ENCODE data around the gene SH2D4B.

Gene SH2D4B

GRCh38 chr10:80658068-80658467 lies 120.4 kb downstream of the SH2D4B start:
- no peak for ATAC-seq
- TF ChIP-seq TSHZ2 (CRISPR knock-in tag; IDR thresholded peaks at IDR 0.05): no peak
- TF ChIP-seq ZC3H10 (CRISPR knock-in tag; IDR thresholded peaks at IDR 0.05): no peak
- no peak for TF ChIP-seq TOX (CRISPR knock-in tag; IDR thresholded peaks at IDR 0.05; ENCODE audit: borderline replicate concordance)
- TF ChIP-seq BACH2 (CRISPR knock-in tag; IDR thresholded peaks at IDR 0.05; ENCODE audit: borderline replicate concordance): no peak
- TF ChIP-seq OSR1 (CRISPR knock-in tag; IDR thresholded peaks at IDR 0.05): no peak
- TF ChIP-seq PPARA (CRISPR knock-in tag; IDR thresholded peaks at IDR 0.05; ENCODE audit: borderline replicate concordance): no peak

GRCh38 chr10:80659289-80659688 lies 121.6 kb downstream of the SH2D4B start:
- ATAC-seq: no peak
- TF ChIP-seq ZC3H10 (CRISPR knock-in tag; IDR thresholded peaks at IDR 0.05) (no peak), ZFP3 (CRISPR knock-in tag; IDR thresholded peaks at IDR 0.05) (no peak), OSR1 (CRISPR knock-in tag; IDR thresholded peaks at IDR 0.05) (no peak), RARB (CRISPR knock-in tag; IDR thresholded peaks at IDR 0.05) (no peak), ZNF8 (CRISPR knock-in tag; IDR thresholded peaks at IDR 0.05) (no peak), ZFP30 (CRISPR knock-in tag; IDR thresholded peaks at IDR 0.05) (no peak), BACH2 (CRISPR knock-in tag; IDR thresholded peaks at IDR 0.05; ENCODE audit: borderline replicate concordance) (no peak), TSHZ2 (CRISPR knock-in tag; IDR thresholded peaks at IDR 0.05) (no peak)

GRCh38 chr10:80660266-80660665 lies 122.6 kb downstream of the SH2D4B start:
- ATAC-seq: no peak
- no peak for TF ChIP-seq ZNF8 (CRISPR knock-in tag; IDR thresholded peaks at IDR 0.05)
- no peak for TF ChIP-seq CREB5 (CRISPR knock-in tag; IDR thresholded peaks at IDR 0.05; ENCODE audit: low read depth)
- TF ChIP-seq ZNF70 (CRISPR knock-in tag; IDR thresholded peaks at IDR 0.05): no peak
- no peak for TF ChIP-seq ISL1 (CRISPR knock-in tag; IDR thresholded peaks at IDR 0.05)
- TF ChIP-seq RARB (CRISPR knock-in tag; IDR thresholded peaks at IDR 0.05): no peak
- no peak for TF ChIP-seq ARNTL (CRISPR knock-in tag; IDR thresholded peaks at IDR 0.05; ENCODE audit: borderline replicate concordance, low read depth)

GRCh38 chr10:80660736-80661135 lies 123.0 kb downstream of the SH2D4B start:
- TF ChIP-seq CSDC2 (CRISPR knock-in tag; IDR thresholded peaks at IDR 0.05) (no peak), ZFP30 (CRISPR knock-in tag; IDR thresholded peaks at IDR 0.05) (no peak), BACH2 (CRISPR knock-in tag; IDR thresholded peaks at IDR 0.05; ENCODE audit: borderline replicate concordance) (no peak), RARB (CRISPR knock-in tag; IDR thresholded peaks at IDR 0.05) (no peak), ARNTL (CRISPR knock-in tag; IDR thresholded peaks at IDR 0.05; ENCODE audit: borderline replicate concordance, low read depth) (no peak), OSR1 (CRISPR knock-in tag; IDR thresholded peaks at IDR 0.05) (no peak), ZC3H10 (CRISPR knock-in tag; IDR thresholded peaks at IDR 0.05) (no peak), PPARA (CRISPR knock-in tag; IDR thresholded peaks at IDR 0.05; ENCODE audit: borderline replicate concordance) (no peak), ZFP3 (CRISPR knock-in tag; IDR thresholded peaks at IDR 0.05) (no peak), ZNF565 (CRISPR knock-in tag; conservative IDR thresholded peaks at IDR 0.05; ENCODE audit: low read depth) (no peak), CSRNP3 (CRISPR knock-in tag; IDR thresholded peaks at IDR 0.05) (no peak), CREB5 (CRISPR knock-in tag; IDR thresholded peaks at IDR 0.05; ENCODE audit: low read depth) (no peak)
- ATAC-seq: no peak
